Measurements from ENCODE around the gene VILL. TPM values are rescaled to one million over a fixed set of nuclear protein-coding genes. Genes with fewer than 3 reads are reported as not detected.

Gene VILL
- total and polyA plus RNA-seq, 2 donors (not counting 3 experiments of a cell fraction or from before 2014, with no cell fraction given), result 9.0 to 10.0 TPM

DNA sequence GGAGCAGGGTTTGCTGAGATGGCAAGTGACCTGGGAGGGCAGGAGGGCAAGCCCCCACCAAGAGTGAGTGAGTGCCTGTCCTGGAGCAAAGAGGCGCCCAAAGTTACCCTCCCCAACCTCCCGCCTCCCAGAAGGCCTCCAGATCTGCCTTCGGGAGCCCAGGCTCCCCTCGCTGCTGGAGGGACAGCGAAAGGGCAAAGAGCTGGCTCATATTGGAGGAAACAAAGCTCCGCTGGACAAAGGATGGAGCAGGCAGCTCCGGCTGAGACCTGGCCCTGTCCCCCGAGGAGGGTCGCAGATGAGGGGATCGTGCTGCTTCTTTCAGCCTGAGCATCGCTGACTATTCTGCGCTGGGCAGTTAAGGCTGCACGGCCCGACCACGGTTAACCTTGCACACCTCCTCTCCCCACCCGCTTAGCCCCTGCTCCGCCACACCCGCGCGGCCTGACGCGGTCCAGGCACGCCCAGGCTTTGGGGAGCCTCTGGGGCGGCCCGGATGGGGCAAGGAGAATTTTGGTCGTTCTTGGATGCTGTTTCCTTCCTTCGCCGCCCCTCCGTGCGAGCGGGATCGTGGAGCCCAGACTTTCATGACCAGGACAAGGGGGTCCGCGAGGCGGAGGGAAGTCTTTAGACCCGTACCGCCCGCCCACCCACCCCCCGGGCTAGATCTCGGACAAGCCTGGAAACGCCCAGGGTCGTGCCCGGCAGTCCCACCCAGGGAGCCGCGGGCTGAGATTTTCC is 38.2 kb downstream of the VILL start:
- DNase-seq (ENCODE audit: low read depth, low spot score) (no peak), FAIRE-seq (no peak)
- CTCF ChIA-PET, result interaction anchor here (0.9 to 1.6 kb wide), 5 partner anchors 10 to 269 kb away, joined by 3 to 8 read pairs (median 3); partner anchors contain the start of gene DLEC1
- H3K4me1 ChIP-seq (ENCODE audit: control insufficient read depth, extremely low read depth, insufficient read depth, low read length), result peaks cover 13% of the 10 kb centered on the region
- H2AFZ ChIP-seq (ENCODE audit: low read depth, low read length), result peak overlapping the region; percentile 81
- no peaks in the 10 kb centered on the region for H3K36me3 ChIP-seq (ENCODE audit: control insufficient read depth in 2 of 2, extremely low read depth in 1 of 2, insufficient read depth in 2 of 2, low read length in 2 of 2)
- POLR2A ChIA-PET, result interaction anchor here (0.7 kb wide), 1 partner anchor 163 kb away, joined by 4 read pairs; no protein-coding TSS in a partner anchor
- BruUV-seq (replicated peaks), result TSS peak; percentile 6
- H3K4me3 ChIP-seq (replicated peaks in 1 of 3; ENCODE audit: insufficient read depth in 1 of 3, low read depth in 1 of 3, low read length in 3 of 3), result peak overlapping the region in 2 of 3 experiments; percentile 39 to 48
- no peaks in the 10 kb centered on the region for H3K27me3 ChIP-seq (ENCODE audit: control insufficient read depth in 2 of 2, insufficient read depth in 2 of 2, low read length in 2 of 2)
- TF ChIP-seq FOS (IDR thresholded peaks at IDR 0.05; ENCODE audit: borderline replicate concordance, insufficient read depth, low read length) (no peak), MYC (IDR thresholded peaks at IDR 0.05; ENCODE audit: low read depth, low read length) (no peak), GATA2 (IDR thresholded peaks at IDR 0.05; ENCODE audit: insufficient read depth, insufficient read length, low read depth, low read length) (no peak), EZH2 (IDR thresholded peaks at IDR 0.05; ENCODE audit: borderline replicate concordance, low read depth, low read length, severe bottlenecking) (no peak), JUN (IDR thresholded peaks at IDR 0.05; ENCODE audit: borderline replicate concordance, insufficient read depth, insufficient read length, low read depth) (no peak), POLR2AphosphoS5 (IDR thresholded peaks at IDR 0.05; ENCODE audit: insufficient read depth, low read depth, low read length) (no peak), POLR2A (IDR thresholded peaks at IDR 0.05; ENCODE audit: low read depth, low read length) (no peak)
- TF ChIP-seq, protein P1, sequence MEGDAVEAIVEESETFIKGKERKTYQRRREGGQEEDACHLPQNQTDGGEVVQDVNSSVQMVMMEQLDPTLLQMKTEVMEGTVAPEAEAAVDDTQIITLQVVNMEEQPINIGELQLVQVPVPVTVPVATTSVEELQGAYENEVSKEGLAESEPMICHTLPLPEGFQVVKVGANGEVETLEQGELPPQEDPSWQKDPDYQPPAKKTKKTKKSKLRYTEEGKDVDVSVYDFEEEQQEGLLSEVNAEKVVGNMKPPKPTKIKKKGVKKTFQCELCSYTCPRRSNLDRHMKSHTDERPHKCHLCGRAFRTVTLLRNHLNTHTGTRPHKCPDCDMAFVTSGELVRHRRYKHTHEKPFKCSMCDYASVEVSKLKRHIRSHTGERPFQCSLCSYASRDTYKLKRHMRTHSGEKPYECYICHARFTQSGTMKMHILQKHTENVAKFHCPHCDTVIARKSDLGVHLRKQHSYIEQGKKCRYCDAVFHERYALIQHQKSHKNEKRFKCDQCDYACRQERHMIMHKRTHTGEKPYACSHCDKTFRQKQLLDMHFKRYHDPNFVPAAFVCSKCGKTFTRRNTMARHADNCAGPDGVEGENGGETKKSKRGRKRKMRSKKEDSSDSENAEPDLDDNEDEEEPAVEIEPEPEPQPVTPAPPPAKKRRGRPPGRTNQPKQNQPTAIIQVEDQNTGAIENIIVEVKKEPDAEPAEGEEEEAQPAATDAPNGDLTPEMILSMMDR (IDR thresholded peaks at IDR 0.05; ENCODE audit: extremely low read depth in 1 of 2, insufficient read depth in 1 of 2, low read depth in 1 of 2, low read length in 2 of 2), result no peak
- TF ChIP-seq, protein P2, sequence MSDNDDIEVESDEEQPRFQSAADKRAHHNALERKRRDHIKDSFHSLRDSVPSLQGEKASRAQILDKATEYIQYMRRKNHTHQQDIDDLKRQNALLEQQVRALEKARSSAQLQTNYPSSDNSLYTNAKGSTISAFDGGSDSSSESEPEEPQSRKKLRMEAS (IDR thresholded peaks at IDR 0.05; ENCODE audit: insufficient read depth, insufficient read length), result no peak
- H3K9me3 ChIP-seq (replicated peaks; ENCODE audit: control insufficient read depth, insufficient read depth, low read length), result no peaks in the 10 kb centered on the region
- intact Hi-C loops (cut with micrococcal nuclease) (no loop called here), dilution Hi-C loops (cut with MboI; ENCODE audit: extremely low pct_ligation_motif_present, low sequenced_read_pairs) (no loop called here)
- H3K9me1 ChIP-seq (replicated peaks; ENCODE audit: control insufficient read depth, extremely low read depth, insufficient read depth, low read length), result no peaks in the 10 kb centered on the region
- peak overlapping the region; percentile 22 for H3K9ac ChIP-seq (replicated peaks; ENCODE audit: extremely low read depth, insufficient read depth, low read length)
- no peak overlapping the region for H3K27ac ChIP-seq (ENCODE audit: insufficient read depth, low read depth, low read length)
- H3K79me2 ChIP-seq (ENCODE audit: control insufficient read depth, insufficient read depth, low read length), result no peaks in the 10 kb centered on the region
- H4K20me1 ChIP-seq (replicated peaks; ENCODE audit: control insufficient read depth, extremely low read depth, insufficient read depth, low read length), result no peaks in the 10 kb centered on the region
- H3K4me2 ChIP-seq (ENCODE audit: insufficient read depth, low read length), result no peak overlapping the region
